Glutamatergic neuron (in vitro differentiated cells): ENCODE data around the gene PRPF40B. TPM values are rescaled to one million over a fixed set of nuclear protein-coding genes. Genes with fewer than 3 reads are reported as not detected.

Source experiments
- DNase-seq: peaks from one replicate; pipeline ENCODE4 v3.0.0; 2022
- H3K27ac Mint-ChIP-seq: one replicate; pipeline ENCODE4 v1.8.0; 2020; ENCODE audit warnings: mild to moderate bottlenecking, mixed read lengths, inconsistent platforms; ENCODE audit not compliant: unreplicated experiment
- H3K27me3 Mint-ChIP-seq: one replicate; pipeline ENCODE4 v1.8.0; 2020; ENCODE audit warnings: mild to moderate bottlenecking, moderate library complexity, mixed read lengths, inconsistent platforms; ENCODE audit not compliant: unreplicated experiment
- H3K36me3 Mint-ChIP-seq: one replicate; pipeline ENCODE4 v1.8.0; 2020; ENCODE audit warnings: mild to moderate bottlenecking, mixed read lengths, inconsistent platforms; ENCODE audit not compliant: unreplicated experiment
- H3K4me1 Mint-ChIP-seq: one replicate; pipeline ENCODE4 v1.8.0; 2020; ENCODE audit warnings: mild to moderate bottlenecking, low read depth, mixed read lengths, inconsistent platforms; ENCODE audit not compliant: unreplicated experiment
- H3K4me3 Mint-ChIP-seq: one replicate; pipeline ENCODE4 v1.8.0; 2020; ENCODE audit warnings: mild to moderate bottlenecking, mixed read lengths, inconsistent platforms; ENCODE audit not compliant: unreplicated experiment
- H3K9me3 Mint-ChIP-seq: one replicate; pipeline ENCODE4 v1.8.0; 2020; ENCODE audit warnings: mild to moderate bottlenecking, moderate library complexity, mixed read lengths, inconsistent platforms; ENCODE audit not compliant: unreplicated experiment
- total RNA-seq: library from RNA; stranded (reverse); fragmentation: NEBNext Ultra II Directional; extraction: Animal tissue kit (Norgen Biotek cat#: 25700); gene quantifications from one replicate; pipeline ENCODE4 v1.2.1, GENCODE V29; 2021; ENCODE audit not compliant: unreplicated experiment
- TF ChIP-seq, protein P1 (sequence below): fragments of 200-600 bp; sonication (generic); IDR thresholded peaks from one replicate; pipeline ENCODE4 v1.5.0; 2021; ENCODE audit not compliant: partially characterized antibody, unreplicated experiment

The PRPF40B gene
- total RNA-seq, 1 donor from 2014 or later, result 26.4 TPM

DNA sequence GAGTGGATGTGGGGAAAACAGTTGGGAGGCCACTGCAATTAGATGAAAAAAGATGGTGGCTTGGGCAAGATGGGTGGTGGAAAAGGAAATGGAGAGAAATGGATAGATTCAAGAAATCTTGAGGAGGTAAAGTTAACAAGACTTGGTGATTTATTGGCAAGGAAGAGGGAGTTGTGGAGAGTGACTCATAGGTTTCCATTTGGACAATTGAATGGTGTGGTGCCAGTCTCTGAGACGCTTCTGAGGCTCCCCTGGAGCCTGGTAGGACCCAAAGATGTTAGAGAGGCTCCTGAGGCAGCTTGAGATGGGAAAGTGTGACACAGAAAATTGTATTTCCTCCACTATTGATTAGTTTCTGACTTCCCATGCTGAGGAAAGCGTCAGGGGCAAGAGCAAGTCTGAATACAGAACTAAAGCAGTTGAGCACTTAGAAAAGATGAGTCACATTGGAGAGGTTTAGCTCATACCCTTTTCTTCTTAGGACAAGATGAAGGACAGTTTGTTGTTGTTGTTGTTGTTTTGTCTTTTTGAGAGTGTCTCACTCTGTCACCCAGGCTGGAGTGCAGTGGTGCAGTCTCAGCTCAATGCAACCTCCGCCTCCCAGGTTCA is 4.5 kb downstream of the PRPF40B start:
- Mint-ChIP-seq H3K27me3 (peaks cover 4% of the 10 kb centered on the region), H3K27ac (no peak overlapping the region), H3K9me3 (peaks cover 2% of the 10 kb centered on the region), H3K4me1 (no peaks in the 10 kb centered on the region), H3K4me3 (no peak overlapping the region), H3K36me3 (no peaks in the 10 kb centered on the region)
- DNase-seq, result no peak
- TF ChIP-seq, protein P1, sequence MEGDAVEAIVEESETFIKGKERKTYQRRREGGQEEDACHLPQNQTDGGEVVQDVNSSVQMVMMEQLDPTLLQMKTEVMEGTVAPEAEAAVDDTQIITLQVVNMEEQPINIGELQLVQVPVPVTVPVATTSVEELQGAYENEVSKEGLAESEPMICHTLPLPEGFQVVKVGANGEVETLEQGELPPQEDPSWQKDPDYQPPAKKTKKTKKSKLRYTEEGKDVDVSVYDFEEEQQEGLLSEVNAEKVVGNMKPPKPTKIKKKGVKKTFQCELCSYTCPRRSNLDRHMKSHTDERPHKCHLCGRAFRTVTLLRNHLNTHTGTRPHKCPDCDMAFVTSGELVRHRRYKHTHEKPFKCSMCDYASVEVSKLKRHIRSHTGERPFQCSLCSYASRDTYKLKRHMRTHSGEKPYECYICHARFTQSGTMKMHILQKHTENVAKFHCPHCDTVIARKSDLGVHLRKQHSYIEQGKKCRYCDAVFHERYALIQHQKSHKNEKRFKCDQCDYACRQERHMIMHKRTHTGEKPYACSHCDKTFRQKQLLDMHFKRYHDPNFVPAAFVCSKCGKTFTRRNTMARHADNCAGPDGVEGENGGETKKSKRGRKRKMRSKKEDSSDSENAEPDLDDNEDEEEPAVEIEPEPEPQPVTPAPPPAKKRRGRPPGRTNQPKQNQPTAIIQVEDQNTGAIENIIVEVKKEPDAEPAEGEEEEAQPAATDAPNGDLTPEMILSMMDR, result no peak

- Mint-ChIP-seq H3K4me3 (no peak overlapping the region), H3K9me3 (peaks cover 6% of the 10 kb centered on the region), H3K4me1 (no peaks in the 10 kb centered on the region), H3K36me3 (no peaks in the 10 kb centered on the region), H3K27me3 (peaks cover 5% of the 10 kb centered on the region), H3K27ac (no peak overlapping the region)
- no peak for DNase-seq
- TF ChIP-seq, protein P1, result no peak
Measured at GRCh38 chr12:49631336-49631907, 8.1 kb downstream of the PRPF40B start.

DNA sequence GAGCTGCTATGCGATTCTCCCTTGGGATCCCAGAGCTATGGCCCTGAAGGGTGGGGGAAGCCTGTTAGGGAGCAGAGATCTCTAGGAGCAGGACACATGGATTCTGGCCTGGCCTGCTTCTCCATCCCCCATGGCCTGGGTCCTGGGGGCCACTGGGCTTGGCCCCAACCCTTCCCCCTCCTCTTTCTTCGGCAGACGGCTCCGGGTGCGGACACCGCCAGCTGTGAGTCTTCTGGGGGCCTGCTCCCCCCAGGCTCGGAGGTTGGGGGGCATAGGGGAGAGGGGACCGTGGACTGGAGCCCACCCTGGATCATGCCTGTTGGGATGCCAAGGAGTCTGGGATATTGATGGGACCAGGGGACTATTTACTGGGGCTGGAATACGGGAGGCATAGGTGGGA is 9.0 kb downstream of the PRPF40B start:
- TF ChIP-seq, protein P1, result no peak
- Mint-ChIP-seq H3K27me3 (peaks cover 8% of the 10 kb centered on the region), H3K4me3 (no peak overlapping the region), H3K27ac (no peak overlapping the region), H3K9me3 (peaks cover 8% of the 10 kb centered on the region), H3K4me1 (peaks cover 4% of the 10 kb centered on the region), H3K36me3 (no peaks in the 10 kb centered on the region)
- no peak for DNase-seq

DNA sequence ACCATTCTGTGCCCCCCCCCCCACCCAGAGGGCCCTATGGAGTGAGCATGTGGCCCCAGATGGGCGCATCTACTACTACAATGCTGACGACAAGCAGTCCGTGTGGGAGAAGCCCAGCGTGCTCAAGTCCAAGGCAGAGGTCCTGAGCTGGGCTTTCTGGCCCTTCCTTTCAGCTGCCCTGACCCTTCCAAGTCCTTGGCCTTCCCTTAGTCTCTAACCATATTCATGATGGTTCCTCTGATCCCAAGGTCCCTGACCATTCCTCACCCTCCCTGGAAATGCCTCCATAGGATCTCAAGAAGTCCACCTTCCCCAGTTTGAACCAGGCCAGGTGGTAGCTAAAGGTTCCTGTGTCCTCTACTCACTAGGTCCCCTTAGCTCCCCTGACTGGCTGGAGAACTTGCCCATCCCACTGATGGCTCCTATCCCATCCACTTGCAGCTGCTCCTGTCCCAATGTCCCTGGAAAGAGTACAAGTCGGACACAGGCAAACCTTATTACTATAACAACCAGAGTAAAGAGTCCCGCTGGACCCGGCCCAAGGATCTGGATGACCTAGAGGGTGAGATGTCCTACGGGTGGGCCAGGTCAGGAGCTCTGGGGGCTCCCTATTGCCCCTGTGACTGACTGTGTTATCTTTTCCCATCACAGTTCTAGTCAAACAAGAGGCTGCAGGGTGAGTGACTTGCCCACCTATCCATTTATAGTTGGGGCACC is 9.8 kb downstream of the PRPF40B start:
- peaks cover 8% of the 10 kb centered on the region for H3K27me3 Mint-ChIP-seq
- no peak for DNase-seq
- H3K27ac Mint-ChIP-seq, result no peak overlapping the region
- TF ChIP-seq, protein P1, result no peak
- H3K4me3 Mint-ChIP-seq, result no peak overlapping the region
- H3K4me1 Mint-ChIP-seq, result peaks cover 6% of the 10 kb centered on the region
- no peaks in the 10 kb centered on the region for H3K36me3 Mint-ChIP-seq
- peaks cover 8% of the 10 kb centered on the region for H3K9me3 Mint-ChIP-seq

DNA sequence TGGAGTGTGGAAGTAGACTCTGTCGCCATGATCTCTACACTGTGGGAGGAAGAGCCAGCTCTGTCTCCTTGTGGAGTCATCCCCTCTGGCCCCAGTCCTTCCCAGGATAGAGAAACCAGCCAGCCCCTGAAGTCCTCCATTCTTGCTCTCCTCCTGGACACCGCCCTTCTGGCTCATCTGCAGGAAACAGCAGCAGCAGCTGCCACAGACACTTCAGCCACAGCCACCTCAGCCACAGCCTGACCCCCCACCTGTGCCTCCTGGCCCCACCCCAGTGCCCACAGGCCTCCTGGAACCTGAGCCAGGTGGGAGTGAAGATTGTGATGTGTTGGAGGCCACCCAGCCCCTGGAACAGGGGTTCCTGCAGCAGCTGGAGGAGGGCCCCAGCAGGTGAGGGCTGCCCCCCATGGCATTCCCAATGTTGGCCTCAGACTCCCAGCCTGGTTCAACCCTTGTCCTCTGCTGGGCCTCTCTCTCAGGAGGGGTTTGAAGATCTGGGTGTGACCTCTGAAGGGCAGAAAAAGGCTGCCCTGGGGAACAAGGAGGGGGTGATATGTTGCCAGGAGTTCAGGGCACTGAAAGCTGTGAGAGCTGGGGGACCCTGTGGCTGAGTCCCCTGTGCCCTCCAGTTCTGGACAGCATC is 10.5 kb downstream of the PRPF40B start:
- no peak for DNase-seq
- H3K27ac Mint-ChIP-seq, result peak overlapping the region; percentile 28
- peaks cover 8% of the 10 kb centered on the region for H3K27me3 Mint-ChIP-seq
- H3K36me3 Mint-ChIP-seq, result no peaks in the 10 kb centered on the region
- no peak overlapping the region for H3K4me3 Mint-ChIP-seq
- H3K4me1 Mint-ChIP-seq, result peaks cover 6% of the 10 kb centered on the region
- TF ChIP-seq, protein P1, result no peak
- peaks cover 8% of the 10 kb centered on the region for H3K9me3 Mint-ChIP-seq
